Loucy (cell line): ENCODE data around the gene PALS1.

Experiments used
- H2AFZ ChIP-seq: fragments of 200-600 bp; sonication (generic); 2 replicates; pipeline ENCODE4 v1.6.0; 2016; ENCODE audit warnings: antibody characterized with exemption, mild to moderate bottlenecking, low read length, moderate library complexity
- H3F3A ChIP-seq: fragments of 200-600 bp; 2 replicates; pipeline ENCODE4 v1.6.0; 2016; ENCODE audit warnings: antibody characterized with exemption, low read depth, mild to moderate bottlenecking
- H3K27me3 ChIP-seq: fragments of 200-600 bp; sonication (generic); 2 replicates; pipeline ENCODE4 v1.6.1; 2014; ENCODE audit warnings: low read length, mild to moderate bottlenecking; ENCODE audit not compliant: insufficient read depth, poor library complexity, severe bottlenecking
- H3K36me3 ChIP-seq: fragments of 200-600 bp; sonication (generic); 2 replicates; pipeline ENCODE4 v1.6.1; 2016; ENCODE audit warnings: low read length; ENCODE audit not compliant: insufficient read depth
- H3K4me1 ChIP-seq: fragments of 200-600 bp; sonication (generic); 2 replicates; pipeline ENCODE4 v1.5.1; 2014; ENCODE audit warnings: low read length, mild to moderate bottlenecking; ENCODE audit not compliant: insufficient read depth, poor library complexity, severe bottlenecking
- H3K4me2 ChIP-seq: fragments of 200-600 bp; sonication (generic); 2 replicates; pipeline ENCODE4 v1.6.0; 2014; ENCODE audit warnings: antibody characterized with exemption, low read length, low read depth, mild to moderate bottlenecking; ENCODE audit not compliant: poor library complexity, severe bottlenecking
- H3K4me3 ChIP-seq: fragments of 200-600 bp; sonication (generic); 2 replicates; pipeline ENCODE4 v1.5.1; 2014; ENCODE audit warnings: low read length, mild to moderate bottlenecking, mixed read lengths; ENCODE audit not compliant: poor library complexity, severe bottlenecking
- H3K79me2 ChIP-seq: fragments of 200-600 bp; sonication (generic); 2 replicates; pipeline ENCODE4 v1.6.1; 2014; ENCODE audit warnings: low read length; ENCODE audit not compliant: insufficient read depth
- H3K9ac ChIP-seq: fragments of 200-600 bp; sonication (generic); 2 replicates; pipeline ENCODE4 v1.6.0; 2014; ENCODE audit warnings: mild to moderate bottlenecking, low read depth, low read length, moderate library complexity; ENCODE audit not compliant: poor library complexity, severe bottlenecking
- H3K9me2 ChIP-seq: fragments of 200-600 bp; sonication (generic); replicated peaks from 2 replicates; pipeline ENCODE4 v1.6.1; 2016; ENCODE audit warnings: low read depth, low read length, mixed read lengths
- H3K9me3 ChIP-seq: fragments of 200-600 bp; sonication (generic); 2 replicates; pipeline ENCODE4 v1.6.1; 2014; ENCODE audit warnings: mild to moderate bottlenecking, antibody characterized with exemption, low read length, low read depth; ENCODE audit not compliant: insufficient read depth
- H4K20me1 ChIP-seq: fragments of 200-600 bp; sonication (generic); 2 replicates; pipeline ENCODE4 v1.6.0; 2014; ENCODE audit warnings: antibody characterized with exemption, low read length, mild to moderate bottlenecking; ENCODE audit not compliant: insufficient read depth, poor library complexity, severe bottlenecking
- EZH2phosphoT487 ChIP-seq: fragments of 200-600 bp; IDR thresholded peaks from 2 replicates; pipeline ENCODE4 v1.6.1; 2018; ENCODE audit warnings: antibody characterized with exemption, mild to moderate bottlenecking, moderate library complexity, borderline replicate concordance
- TF ChIP-seq, protein P1 (sequence below): fragments of 200-600 bp; sonication (generic); conservative IDR thresholded peaks from 2 replicates; pipeline ENCODE4 v1.5.1; 2014; ENCODE audit warnings: mild to moderate bottlenecking, antibody characterized with exemption, low read length

The PALS1 gene

GRCh38 chr14:67257906-67258305 is 16.7 kb downstream of the PALS1 start:
- no peaks in the 10 kb centered on the region for H3F3A ChIP-seq
- no peak overlapping the region for H2AFZ ChIP-seq
- no peaks in the 10 kb centered on the region for H3K4me1 ChIP-seq
- no peaks in the 10 kb centered on the region for H3K27me3 ChIP-seq
- H3K9ac ChIP-seq = no peak overlapping the region
- H4K20me1 ChIP-seq = peaks cover 14% of the 10 kb centered on the region
- TF ChIP-seq EZH2phosphoT487 = no peak
- TF ChIP-seq, protein P1, sequence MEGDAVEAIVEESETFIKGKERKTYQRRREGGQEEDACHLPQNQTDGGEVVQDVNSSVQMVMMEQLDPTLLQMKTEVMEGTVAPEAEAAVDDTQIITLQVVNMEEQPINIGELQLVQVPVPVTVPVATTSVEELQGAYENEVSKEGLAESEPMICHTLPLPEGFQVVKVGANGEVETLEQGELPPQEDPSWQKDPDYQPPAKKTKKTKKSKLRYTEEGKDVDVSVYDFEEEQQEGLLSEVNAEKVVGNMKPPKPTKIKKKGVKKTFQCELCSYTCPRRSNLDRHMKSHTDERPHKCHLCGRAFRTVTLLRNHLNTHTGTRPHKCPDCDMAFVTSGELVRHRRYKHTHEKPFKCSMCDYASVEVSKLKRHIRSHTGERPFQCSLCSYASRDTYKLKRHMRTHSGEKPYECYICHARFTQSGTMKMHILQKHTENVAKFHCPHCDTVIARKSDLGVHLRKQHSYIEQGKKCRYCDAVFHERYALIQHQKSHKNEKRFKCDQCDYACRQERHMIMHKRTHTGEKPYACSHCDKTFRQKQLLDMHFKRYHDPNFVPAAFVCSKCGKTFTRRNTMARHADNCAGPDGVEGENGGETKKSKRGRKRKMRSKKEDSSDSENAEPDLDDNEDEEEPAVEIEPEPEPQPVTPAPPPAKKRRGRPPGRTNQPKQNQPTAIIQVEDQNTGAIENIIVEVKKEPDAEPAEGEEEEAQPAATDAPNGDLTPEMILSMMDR = no peak
- H3K9me3 ChIP-seq = no peaks in the 10 kb centered on the region
- H3K79me2 ChIP-seq = peaks cover 67% of the 10 kb centered on the region
- no peak overlapping the region for H3K4me3 ChIP-seq
- H3K9me2 ChIP-seq = no peaks in the 10 kb centered on the region
- no peak overlapping the region for H3K4me2 ChIP-seq
- no peaks in the 10 kb centered on the region for H3K36me3 ChIP-seq

DNA sequence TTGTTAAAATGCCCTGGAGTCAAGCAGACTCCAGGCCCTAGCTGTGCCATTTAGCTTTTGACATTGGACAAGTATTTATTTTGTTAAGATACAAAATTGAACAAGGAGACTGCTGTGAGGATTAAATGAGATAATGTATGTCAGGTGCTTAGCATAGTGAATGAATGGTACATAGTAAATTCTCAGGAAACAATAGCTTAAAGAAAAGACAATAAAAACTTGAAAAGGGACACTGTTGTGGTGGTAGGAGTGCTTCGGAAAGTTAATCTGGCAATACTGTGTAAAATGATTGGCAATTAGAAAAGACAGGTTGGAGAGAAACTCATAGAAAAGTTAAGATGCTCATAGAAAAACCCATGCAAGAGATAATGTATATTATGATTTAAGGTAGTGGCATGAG is 19.7 kb downstream of the PALS1 start:
- Histone ChIP-seq H3F3A (no peaks in the 10 kb centered on the region), H3K4me1 (no peaks in the 10 kb centered on the region), H3K27me3 (no peaks in the 10 kb centered on the region), H3K9me2 (no peaks in the 10 kb centered on the region), H3K4me2 (no peak overlapping the region), H3K9me3 (no peaks in the 10 kb centered on the region), H3K4me3 (no peak overlapping the region), H3K9ac (no peak overlapping the region), H4K20me1 (peaks cover 14% of the 10 kb centered on the region), H2AFZ (no peak overlapping the region), H3K79me2 (peaks cover 68% of the 10 kb centered on the region), H3K36me3 (no peaks in the 10 kb centered on the region)
- TF ChIP-seq, protein P1 = no peak
- TF ChIP-seq EZH2phosphoT487 = no peak

DNA sequence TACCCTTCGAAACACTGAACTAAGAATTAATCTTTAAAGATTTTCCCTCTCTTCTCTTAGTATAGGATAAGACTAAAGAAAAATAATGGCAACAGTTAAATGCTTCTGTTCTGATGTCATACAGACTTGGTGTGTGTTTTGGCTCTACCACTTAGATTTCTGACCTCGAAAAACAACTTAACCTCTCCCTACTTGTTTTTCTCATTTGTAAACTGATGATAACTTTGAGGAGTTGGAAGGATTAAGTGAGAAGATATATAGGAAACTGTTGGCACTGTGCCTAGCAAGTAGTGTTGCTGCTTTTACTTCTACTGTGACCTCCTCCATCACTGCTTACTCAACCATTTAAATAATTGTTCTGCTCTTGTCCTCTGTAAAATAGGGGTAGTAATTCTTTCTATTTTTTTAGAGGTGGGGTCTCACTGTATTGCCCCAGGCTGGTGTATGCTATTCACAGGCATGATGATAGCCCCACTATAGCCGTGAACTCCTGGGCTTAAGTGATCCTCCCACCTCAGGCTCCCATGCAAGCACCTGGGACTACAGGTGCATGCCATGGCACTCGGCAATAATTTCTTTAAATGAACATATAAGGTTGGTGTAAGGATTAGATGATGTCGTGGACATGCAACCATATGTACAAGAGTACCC is 22.4 kb downstream of the PALS1 start:
- H4K20me1 ChIP-seq = peaks cover 14% of the 10 kb centered on the region
- H3K4me1 ChIP-seq = peaks cover 15% of the 10 kb centered on the region
- H3K9ac ChIP-seq = no peak overlapping the region
- no peaks in the 10 kb centered on the region for H3K9me3 ChIP-seq
- H3K4me2 ChIP-seq = no peak overlapping the region
- H2AFZ ChIP-seq = no peak overlapping the region
- no peaks in the 10 kb centered on the region for H3F3A ChIP-seq
- no peak for TF ChIP-seq EZH2phosphoT487
- peaks cover 58% of the 10 kb centered on the region for H3K79me2 ChIP-seq
- H3K4me3 ChIP-seq = no peak overlapping the region
- no peaks in the 10 kb centered on the region for H3K36me3 ChIP-seq
- no peaks in the 10 kb centered on the region for H3K27me3 ChIP-seq
- H3K9me2 ChIP-seq = no peaks in the 10 kb centered on the region

DNA sequence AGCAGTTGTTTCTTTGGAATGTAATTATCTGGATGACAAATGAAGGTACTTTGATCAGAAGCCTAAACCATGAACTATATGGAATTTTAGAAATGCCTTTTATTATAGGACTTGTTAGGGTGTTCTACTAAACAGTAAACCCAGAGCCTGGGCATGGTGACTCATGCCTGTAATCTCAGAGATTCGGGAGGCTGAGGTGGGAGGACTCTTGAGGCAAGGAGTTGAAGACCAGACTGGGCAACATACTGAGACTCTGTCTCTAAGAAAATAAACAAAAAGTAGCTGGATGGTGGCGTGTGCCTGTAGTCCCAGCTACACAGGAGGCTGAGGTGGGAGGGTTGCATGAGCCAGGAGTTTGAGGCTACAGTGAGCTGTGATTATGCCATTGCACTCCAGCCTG is 23.9 kb downstream of the PALS1 start:
- Histone ChIP-seq H3K36me3 (no peaks in the 10 kb centered on the region), H3K9ac (no peak overlapping the region), H3K9me2 (no peaks in the 10 kb centered on the region), H2AFZ (no peak overlapping the region), H3K27me3 (no peaks in the 10 kb centered on the region), H3K4me1 (peaks cover 15% of the 10 kb centered on the region), H3K4me2 (no peak overlapping the region), H3K9me3 (no peaks in the 10 kb centered on the region), H4K20me1 (peaks cover 14% of the 10 kb centered on the region), H3F3A (no peaks in the 10 kb centered on the region), H3K4me3 (no peak overlapping the region), H3K79me2 (peaks cover 55% of the 10 kb centered on the region)
- TF ChIP-seq EZH2phosphoT487 = no peak
- TF ChIP-seq, protein P1 = no peak
